ENCODE measurements around the gene IL4R. TPM values are rescaled to one million over a fixed set of nuclear protein-coding genes. Genes with fewer than 3 reads are reported as not detected.

Gene IL4R
- total RNA-seq, 1 donor from 2014 or later: 23.6 TPM

DNA sequence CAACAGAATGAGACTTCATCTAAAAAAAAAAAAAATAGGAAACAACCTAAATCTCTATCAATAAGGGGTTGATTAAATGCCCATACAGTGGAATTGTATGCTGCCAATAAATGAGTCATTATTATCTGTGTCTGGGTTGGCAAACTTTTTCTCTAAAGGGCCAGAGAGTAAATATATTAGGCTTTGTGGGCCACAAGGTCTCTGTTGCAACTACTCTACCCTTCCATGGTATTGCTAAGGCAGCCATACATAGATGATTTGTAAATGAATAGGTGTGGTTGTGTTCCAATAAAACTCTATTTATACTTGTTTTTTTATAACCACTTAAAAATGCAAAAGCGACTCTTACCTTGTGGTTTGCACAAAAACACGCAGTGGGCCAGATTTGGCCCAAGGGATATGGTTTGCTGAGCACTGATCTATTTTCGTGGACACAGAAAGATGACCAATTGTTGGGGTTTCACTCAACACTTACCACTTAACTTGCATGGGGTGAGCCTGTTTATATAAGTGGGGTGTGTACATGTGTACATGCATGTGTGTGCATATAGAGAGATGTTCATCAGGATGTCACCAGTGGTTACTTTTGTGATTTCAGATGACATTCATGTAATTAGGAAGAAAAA lies 12.4 kb upstream of the IL4R start:
- H3K4me1 Mint-ChIP-seq (ENCODE audit: low read depth): no peaks in the 10 kb centered on the region
- H3K27me3 Mint-ChIP-seq: peaks cover 2% of the 10 kb centered on the region
- no peaks in the 10 kb centered on the region for H3K36me3 Mint-ChIP-seq (ENCODE audit: insufficient read depth)
- H3K4me3 Mint-ChIP-seq (ENCODE audit: low read depth): no peak overlapping the region
- no peak for DNase-seq (ENCODE audit: low spot score, unreplicated experiment)
- H3K27ac Mint-ChIP-seq: no peak overlapping the region
- H3K9me3 Mint-ChIP-seq (ENCODE audit: low read depth): peaks cover 5% of the 10 kb centered on the region
- TF ChIP-seq, protein P1, sequence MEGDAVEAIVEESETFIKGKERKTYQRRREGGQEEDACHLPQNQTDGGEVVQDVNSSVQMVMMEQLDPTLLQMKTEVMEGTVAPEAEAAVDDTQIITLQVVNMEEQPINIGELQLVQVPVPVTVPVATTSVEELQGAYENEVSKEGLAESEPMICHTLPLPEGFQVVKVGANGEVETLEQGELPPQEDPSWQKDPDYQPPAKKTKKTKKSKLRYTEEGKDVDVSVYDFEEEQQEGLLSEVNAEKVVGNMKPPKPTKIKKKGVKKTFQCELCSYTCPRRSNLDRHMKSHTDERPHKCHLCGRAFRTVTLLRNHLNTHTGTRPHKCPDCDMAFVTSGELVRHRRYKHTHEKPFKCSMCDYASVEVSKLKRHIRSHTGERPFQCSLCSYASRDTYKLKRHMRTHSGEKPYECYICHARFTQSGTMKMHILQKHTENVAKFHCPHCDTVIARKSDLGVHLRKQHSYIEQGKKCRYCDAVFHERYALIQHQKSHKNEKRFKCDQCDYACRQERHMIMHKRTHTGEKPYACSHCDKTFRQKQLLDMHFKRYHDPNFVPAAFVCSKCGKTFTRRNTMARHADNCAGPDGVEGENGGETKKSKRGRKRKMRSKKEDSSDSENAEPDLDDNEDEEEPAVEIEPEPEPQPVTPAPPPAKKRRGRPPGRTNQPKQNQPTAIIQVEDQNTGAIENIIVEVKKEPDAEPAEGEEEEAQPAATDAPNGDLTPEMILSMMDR (IDR thresholded peaks at IDR 0.05; ENCODE audit: unreplicated experiment): no peak

DNA sequence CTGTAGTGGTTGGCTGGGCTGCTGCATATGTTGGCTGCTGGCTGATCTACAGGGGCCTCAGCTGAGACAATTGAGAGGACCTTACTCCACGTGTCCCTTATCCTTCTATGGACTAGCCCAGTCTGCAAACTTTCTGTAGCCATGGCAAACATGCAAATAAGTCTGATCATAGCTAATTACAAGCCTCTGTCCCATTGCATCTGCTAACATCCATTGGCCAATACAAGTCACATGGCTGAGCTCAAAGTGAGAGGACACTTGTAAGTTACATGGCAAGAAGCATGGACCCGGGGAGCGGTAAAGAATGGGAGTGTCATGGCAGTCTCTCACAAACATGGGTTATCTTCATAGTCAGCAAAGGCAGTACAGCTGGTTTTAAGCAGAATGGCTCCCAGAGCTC lies 11.6 kb upstream of the IL4R start:
- H3K4me3 Mint-ChIP-seq (ENCODE audit: low read depth): no peak overlapping the region
- H3K27ac Mint-ChIP-seq: no peak overlapping the region

DNA sequence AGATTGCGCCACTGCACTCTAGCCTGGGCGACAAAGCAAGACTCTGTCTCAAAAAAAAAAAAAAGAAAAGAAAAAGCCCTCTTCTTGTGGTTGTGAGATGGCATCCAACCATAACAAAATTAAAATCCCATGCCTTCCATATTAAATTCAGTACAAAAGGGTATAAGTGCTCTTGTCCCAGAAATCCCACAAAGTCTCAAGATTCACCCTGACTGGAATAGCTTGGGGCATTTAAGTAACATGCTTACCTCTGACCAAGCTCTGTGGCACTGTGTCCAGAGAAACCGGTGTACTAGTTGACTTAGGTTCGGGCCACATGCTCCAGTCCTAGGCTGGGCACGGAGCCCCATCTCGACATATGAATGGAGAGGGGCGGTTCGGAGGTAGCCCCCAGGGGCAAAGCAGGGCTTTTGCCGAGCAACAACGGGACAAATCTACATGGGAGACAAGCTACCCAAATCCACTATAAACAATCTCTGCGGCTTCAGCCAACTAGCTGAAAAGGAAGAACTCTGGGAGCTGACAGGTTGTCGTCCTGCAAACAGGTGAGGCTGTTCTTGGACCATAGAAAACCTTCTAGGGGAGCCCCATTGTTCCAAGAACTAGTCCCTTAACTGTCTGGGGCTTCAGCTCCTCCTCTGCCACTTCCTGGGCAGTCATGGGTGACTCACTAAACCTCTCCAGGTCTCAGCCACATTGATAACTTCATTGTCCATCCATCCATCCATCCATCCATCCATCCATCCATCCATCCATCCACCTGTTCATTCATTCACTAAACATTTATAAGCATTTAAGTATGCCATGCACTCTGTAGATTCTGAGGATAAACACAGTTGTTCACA lies 10.3 kb upstream of the IL4R start:
- Mint-ChIP-seq H3K27me3 (peaks cover 2% of the 10 kb centered on the region), H3K4me3 (ENCODE audit: low read depth) (no peak overlapping the region), H3K27ac (no peak overlapping the region), H3K36me3 (ENCODE audit: insufficient read depth) (no peaks in the 10 kb centered on the region), H3K4me1 (ENCODE audit: low read depth) (no peaks in the 10 kb centered on the region), H3K9me3 (ENCODE audit: low read depth) (peaks cover 7% of the 10 kb centered on the region)
- TF ChIP-seq, protein P1 (IDR thresholded peaks at IDR 0.05; ENCODE audit: unreplicated experiment): no peak
- DNase-seq (ENCODE audit: low spot score, unreplicated experiment): no peak

More for the DNA sequence above, 11.6 kb upstream of the IL4R start:
- Mint-ChIP-seq H3K9me3 (ENCODE audit: low read depth) (peaks cover 7% of the 10 kb centered on the region), H3K4me1 (ENCODE audit: low read depth) (no peaks in the 10 kb centered on the region), H3K27me3 (peaks cover 2% of the 10 kb centered on the region), H3K36me3 (ENCODE audit: insufficient read depth) (no peaks in the 10 kb centered on the region)
- TF ChIP-seq, protein P1 (IDR thresholded peaks at IDR 0.05; ENCODE audit: unreplicated experiment): no peak
- DNase-seq (ENCODE audit: low spot score, unreplicated experiment): no peak

DNA sequence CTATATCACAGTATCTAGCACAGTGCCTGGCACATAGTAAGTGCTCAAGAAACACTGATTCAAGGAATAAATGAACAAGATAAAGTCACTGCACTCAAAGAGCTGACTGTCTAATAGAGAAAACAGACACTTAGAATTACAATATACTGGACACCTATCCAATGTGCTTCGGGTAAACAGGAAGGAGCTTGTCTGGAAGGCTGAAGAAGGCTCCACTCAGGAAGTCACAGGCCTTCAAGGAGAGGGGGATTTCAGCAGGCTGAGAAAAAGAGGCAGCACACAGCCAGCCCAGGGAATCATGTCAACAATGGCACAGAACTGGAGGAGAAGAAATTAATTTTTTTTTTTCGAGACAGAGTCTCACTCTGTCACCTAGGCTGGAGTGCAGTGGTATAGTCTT lies 9.7 kb upstream of the IL4R start:
- no peaks in the 10 kb centered on the region for H3K36me3 Mint-ChIP-seq (ENCODE audit: insufficient read depth)
- no peak overlapping the region for H3K4me3 Mint-ChIP-seq (ENCODE audit: low read depth)
- peaks cover 2% of the 10 kb centered on the region for H3K27me3 Mint-ChIP-seq
- TF ChIP-seq, protein P1 (IDR thresholded peaks at IDR 0.05; ENCODE audit: unreplicated experiment): no peak
- H3K27ac Mint-ChIP-seq: no peak overlapping the region
- no peak for DNase-seq (ENCODE audit: low spot score, unreplicated experiment)
- H3K4me1 Mint-ChIP-seq (ENCODE audit: low read depth): no peaks in the 10 kb centered on the region
- H3K9me3 Mint-ChIP-seq (ENCODE audit: low read depth): peaks cover 7% of the 10 kb centered on the region

DNA sequence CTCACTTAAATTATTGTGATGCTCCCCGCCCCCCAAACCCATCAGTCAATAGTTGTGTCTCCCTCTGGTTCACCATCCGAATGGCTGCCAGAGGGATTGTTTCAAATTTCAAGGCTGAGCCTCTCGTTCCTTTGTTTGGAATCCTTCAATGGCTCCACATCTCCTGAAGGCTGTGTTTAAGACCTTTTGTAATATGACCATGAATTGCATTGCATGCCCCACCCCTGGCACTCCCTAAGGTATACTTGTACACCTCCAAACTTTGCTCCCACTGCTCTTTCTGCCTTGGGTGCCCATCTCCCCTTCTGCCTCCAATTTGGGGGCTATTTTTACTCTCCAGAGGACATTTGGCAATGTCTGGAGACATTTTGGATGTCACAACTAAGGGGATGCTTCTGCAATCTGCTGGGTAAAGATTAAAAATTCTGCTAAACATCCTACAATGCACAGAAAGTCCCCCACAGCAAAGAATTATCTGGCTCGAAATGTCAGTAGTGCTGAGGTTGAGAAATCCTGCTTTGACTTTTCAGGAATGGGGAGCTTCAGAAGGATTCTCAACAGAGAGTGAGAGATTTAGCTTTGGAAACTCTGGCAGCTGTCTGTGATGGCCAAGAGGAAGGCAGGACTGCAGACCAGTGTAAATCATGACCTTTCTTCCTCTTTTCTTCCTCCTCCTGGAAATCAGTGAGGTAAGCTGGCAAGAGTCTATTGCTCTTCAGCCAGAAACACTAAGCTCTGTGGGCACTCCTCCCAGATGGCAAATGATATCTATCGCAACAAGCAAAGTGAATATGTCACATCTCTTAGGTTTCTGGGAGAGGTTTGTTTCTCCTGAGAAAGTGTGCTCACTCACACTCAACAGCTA lies 8.7 kb upstream of the IL4R start:
- H3K36me3 Mint-ChIP-seq (ENCODE audit: insufficient read depth): no peaks in the 10 kb centered on the region
- H3K9me3 Mint-ChIP-seq (ENCODE audit: low read depth): peaks cover 7% of the 10 kb centered on the region
- DNase-seq (ENCODE audit: low spot score, unreplicated experiment): no peak
- peaks cover 2% of the 10 kb centered on the region for H3K27me3 Mint-ChIP-seq
- no peak overlapping the region for H3K4me3 Mint-ChIP-seq (ENCODE audit: low read depth)
- H3K27ac Mint-ChIP-seq: no peak overlapping the region
- H3K4me1 Mint-ChIP-seq (ENCODE audit: low read depth): no peaks in the 10 kb centered on the region
- TF ChIP-seq, protein P1 (IDR thresholded peaks at IDR 0.05; ENCODE audit: unreplicated experiment): no peak
